HG02970 (cell line): ENCODE results near the gene SLX4IP.

Experiments used
- ATAC-seq: cut with Tn5 transposase; IDR thresholded peaks from one replicate; pipeline ENCODE4 v1.9.1; 2021; ENCODE audit warnings: mild to moderate bottlenecking, moderate library complexity, moderate number of reproducible peaks; ENCODE audit not compliant: unreplicated experiment, low FRiP score

SLX4IP gene

DNA sequence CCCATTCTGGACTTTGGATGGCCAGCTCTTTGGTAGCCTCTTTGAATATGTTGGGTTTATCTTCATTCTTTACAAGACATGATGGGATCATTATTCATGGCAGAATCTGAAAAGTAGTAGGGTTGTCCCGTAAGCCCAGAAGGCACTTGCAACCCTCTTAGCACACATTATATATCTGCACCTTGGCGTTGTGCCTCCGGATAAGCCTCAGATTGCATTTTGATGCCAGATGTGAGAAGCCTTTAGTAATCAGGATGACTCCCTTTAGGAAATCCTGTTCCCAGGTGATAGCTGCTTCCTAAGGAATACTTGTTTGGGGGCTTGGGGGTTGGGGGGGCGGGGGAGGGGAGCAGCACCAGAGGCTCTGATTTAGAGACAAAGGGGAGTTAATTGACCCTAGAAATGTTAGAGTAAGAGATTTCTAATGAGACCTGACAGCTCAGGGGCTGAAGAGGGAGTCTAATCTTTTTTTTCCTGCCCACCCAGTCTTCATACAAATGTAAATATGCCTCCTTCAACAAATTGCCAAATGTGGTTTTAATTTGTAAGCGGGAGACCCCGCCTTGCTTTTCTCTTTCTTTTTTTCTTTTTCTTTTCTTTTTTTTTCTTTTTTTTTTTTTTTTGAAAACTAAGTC, 183.6 kb downstream of the SLX4IP start:
- ATAC-seq: no peak

GRCh38 chr20:10619427-10619826, 184.3 kb downstream of the SLX4IP start:
- no peak for ATAC-seq

GRCh38 chr20:10621149-10621548, 186.0 kb downstream of the SLX4IP start:
- no peak for ATAC-seq

GRCh38 chr20:10622657-10623418, 187.7 kb downstream of the SLX4IP start:
- ATAC-seq: no peak

GRCh38 chr20:10625641-10626040, 190.5 kb downstream of the SLX4IP start:
- ATAC-seq: no peak

DNA sequence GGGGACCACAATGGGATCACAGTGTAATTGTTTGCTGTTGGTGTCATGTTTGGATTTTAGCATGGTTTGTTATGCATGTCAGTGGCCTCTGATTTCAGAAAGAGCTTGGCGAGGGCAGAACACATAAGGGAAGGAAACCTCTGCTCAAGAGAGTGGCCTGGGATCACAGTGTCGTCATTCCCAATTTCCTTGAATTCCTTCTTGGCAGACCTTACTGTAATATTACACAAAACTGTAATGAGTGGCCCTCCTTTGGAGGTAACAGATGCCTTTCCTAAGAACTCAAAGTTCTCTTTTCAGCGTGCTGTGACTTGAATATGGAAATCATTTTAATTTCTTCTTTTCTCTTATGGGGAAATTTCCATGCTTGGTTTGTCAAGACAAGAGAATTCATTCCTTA, 191.8 kb downstream of the SLX4IP start:
- ATAC-seq: no peak

DNA sequence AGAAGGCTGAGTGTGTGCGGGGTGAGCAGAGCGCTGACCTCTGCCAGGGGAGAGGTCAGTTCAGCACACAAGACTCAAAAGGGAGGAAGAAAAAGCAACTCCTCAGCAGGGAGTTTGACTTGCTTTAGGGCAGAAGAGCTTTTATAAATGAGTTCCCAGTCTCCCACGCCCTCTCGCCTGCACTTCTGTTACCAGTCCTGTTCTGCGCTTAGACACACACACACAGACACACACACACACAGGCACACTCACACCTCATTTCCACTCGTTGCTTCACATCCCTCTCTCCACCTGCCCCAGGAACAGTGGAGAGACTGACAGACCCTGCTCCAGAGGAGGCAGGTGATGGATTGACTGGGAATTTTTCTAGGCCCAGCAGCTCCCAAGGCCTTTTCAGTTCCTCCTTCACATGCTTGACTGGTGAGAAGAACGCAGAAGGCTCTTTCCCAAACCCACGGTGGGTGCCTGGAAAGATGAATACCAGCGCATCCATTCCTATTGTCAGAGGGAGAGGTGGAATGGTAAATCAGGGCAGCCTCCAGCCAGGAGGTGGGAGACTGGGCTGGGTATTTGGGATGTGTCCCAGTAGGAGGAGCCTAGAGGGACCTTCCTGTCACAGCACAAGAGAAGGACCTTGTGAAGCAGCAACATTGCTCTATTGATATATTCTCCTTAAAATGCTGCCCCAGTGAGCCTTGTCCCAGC, 195.0 kb downstream of the SLX4IP start:
- no peak for ATAC-seq

- no peak for ATAC-seq
Measured at GRCh38 chr20:10631126-10631525, 196.0 kb downstream of the SLX4IP start.

DNA sequence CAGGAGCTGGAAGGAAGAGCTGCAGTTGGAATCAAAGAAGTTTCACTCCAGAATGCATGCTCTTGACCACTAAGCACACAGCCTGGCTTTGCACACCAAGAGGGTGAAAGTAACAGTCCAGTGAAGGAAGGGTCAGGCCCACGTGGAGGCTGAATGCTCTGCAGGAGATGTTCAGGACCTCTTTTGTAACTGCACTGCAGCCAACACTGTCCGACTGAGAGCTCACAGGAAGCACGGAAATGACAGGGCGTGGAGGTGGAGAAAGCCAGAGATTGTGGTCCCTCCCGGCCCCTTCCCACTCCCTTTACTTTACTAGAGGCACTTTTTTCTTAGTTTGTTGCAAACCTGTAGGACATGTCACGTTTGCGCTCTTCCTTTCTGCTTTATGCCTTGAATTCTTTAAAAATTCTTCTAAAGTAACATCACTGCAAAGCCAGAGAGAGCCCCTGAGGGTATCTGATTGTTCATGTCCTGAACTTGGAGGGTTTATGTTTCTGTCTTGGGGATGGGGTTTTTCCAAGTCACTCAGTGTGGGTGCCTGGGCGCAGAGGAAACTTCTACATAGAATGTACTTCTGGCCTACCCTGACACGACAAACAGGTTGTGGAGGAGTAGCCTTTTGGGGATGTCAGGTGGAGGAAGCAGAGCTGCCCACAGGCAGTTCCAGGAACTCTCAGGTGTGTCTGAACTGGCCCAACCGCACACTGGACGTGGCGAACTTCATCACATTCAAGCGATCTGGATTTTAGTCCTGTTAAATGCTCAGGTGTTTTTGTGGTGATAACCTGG, 197.8 kb downstream of the SLX4IP start:
- ATAC-seq: no peak

DNA sequence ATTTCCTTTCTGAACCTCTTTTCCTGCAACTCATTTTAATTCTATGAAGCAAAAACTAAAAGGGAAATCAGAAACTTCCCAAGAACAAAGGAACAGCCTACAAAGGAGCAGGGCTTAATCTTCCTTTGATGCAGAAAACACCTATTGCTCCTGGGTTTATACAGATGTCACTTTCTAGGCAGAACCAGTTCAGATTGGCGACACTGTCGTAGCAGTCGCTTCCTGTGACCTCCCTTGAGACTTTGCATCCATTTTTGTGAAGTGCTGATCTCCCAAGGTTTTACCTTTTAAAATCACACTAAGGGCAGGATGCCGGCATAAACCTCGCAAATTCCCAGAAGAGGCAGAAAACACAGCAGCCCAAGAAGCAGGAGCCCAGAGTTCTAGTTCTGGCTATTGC, 198.6 kb downstream of the SLX4IP start:
- no peak for ATAC-seq

GRCh38 chr20:10634211-10634610, 199.1 kb downstream of the SLX4IP start:
- ATAC-seq: no peak

DNA sequence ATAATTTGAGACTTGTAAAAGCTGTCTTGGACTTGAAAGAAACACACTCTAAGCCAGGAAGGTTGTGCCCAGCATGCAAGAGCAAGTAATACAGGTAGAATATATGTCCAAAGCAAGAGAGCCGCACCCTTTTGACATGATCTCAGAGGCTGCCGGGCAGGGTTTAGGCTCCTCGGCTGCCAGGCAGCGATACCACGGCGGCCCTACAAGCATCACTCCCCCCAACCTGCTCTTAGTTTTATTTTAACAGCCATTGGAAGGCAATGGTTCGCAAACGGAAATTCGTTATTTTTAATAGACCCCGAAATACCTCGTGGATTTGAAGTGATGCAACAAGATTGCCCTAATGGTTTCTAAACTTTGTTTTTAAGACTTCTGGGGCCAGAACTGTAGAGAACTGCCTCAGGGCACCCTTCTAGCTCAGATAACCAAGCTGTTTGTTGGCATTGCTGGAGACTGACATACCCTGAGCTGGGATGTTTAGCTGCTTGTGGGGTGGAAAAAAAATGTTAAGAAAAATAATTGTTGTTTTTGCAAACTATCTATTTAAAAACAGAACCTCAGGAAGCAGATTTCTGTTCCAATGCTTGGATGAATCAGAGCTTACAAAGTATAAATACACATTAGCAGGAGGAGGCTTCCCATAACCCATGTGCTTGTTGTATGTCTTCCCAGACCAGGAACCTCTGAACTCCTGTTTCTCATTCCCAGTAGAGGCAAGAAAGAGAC, 199.7 kb downstream of the SLX4IP start:
- ATAC-seq: no peak

- ATAC-seq: no peak
Measured at GRCh38 chr20:10635476-10636208, 200.5 kb downstream of the SLX4IP start.

- no peak for ATAC-seq
Measured at GRCh38 chr20:10636326-10636818, 201.3 kb downstream of the SLX4IP start.

DNA sequence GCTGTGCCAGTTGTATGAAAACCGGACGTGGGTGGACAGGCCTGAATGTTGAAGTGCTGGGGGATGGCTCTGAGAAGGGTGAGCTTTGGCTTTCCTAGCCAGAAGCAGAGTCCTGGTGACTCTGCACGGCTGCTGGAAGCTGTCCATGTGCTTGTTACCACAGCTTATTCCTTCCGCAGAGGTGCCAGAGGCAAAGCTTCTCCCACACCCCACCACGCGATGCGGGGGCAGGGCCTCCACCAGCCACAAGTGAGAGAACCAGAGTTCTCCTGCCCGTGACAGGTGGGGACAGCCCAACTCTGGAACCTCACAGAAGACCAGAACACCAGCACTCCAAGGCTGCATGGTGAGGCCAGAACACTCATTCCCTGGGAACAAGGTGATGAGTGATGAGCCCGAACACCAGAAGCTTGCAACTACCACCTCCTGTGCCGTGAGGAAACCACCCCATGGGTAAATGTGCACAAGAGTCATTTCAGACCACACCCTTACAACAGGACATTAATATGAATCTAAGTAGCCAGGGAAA, 202.0 kb downstream of the SLX4IP start:
- ATAC-seq: no peak

DNA sequence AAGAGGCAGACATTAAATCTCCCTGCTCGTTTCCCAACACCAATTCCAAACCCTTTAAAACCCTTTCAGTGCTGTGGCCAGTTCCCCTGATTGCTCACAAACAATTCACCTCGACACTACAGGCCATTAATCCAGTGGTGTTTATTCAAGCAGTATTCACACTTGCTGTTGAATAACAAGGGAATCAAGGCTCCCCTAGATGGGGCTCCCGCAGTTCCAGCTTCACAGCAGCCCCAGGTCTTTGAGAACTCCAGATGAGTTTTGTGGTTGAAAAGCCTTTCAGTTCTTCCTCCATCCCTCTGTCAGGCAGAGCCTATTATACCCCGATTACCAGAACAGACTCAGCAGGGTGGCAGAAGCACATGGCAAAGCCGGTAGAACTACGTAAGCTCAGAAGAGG, 202.5 kb downstream of the SLX4IP start:
- no peak for ATAC-seq

- ATAC-seq: no peak
Measured at GRCh38 chr20:10639077-10639736, 204.1 kb downstream of the SLX4IP start.

GRCh38 chr20:10639737-10640556, 204.8 kb downstream of the SLX4IP start:
- no peak for ATAC-seq
